Measurements from ENCODE around the gene VARS1. TPM values are rescaled to one million over a fixed set of nuclear protein-coding genes. Genes with fewer than 3 reads are reported as not detected.

Gene VARS1
- polyA plus RNA-seq, 2 of the 4 experiments (the other 2 are of a cell fraction), result 17.7 to 57.2 TPM

DNA sequence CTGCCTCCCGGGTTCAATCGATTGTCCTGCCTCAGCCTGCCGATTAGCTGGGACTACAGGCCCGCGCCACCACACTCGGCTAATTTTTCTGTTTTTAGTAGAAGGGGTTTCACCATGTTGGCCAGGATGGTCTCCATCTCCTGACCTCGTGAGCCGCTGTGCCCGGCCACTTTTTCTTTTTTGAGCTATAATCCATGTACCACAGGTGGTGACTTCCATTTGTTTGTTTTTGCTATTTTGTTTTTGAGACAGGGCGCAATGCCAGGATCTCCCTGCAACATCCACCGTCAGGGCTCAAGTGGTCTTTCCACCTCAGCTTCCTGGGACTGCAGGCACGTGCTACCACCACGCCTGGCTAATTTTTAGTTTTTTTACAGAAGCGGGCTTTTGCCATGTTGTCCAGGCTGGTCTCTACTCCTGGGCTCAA lies 40.5 kb upstream of the VARS1 start:
- H3K4me3 ChIP-seq, result peak overlapping the region; percentile 99
- peak overlapping the region; percentile 99 for H3K4me2 ChIP-seq
- POLR2A ChIA-PET, result interaction anchor here (1.0 to 2.1 kb wide), 2 partner anchors 9 to 136 kb away, joined by 9 to 11 read pairs; partner anchors contain the start of genes DXO and HSPA1B
- H3K9me3 ChIP-seq, result no peaks in the 10 kb centered on the region
- under 1% methylated on average over 14 of the region's 14 CpGs for WGBS (ENCODE audit: missing lambda C conversion rate)
- H3K4me1 ChIP-seq, result peaks cover 29% of the 10 kb centered on the region
- FAIRE-seq, result no peak
- CTCF ChIA-PET, result interaction anchor here (1.2 kb wide), 1 partner anchor 44 kb away, joined by 3 read pairs; no protein-coding TSS in a partner anchor
- peak overlapping the region; percentile 99 to 100 for H3K27ac ChIP-seq
- TF ChIP-seq SREBF2 (IDR thresholded peaks at IDR 0.05) (no peak), TP53 (CRISPR knock-in tag; IDR thresholded peaks at IDR 0.05) (no peak), MAFK (IDR thresholded peaks at IDR 0.05; ENCODE audit: partially characterized antibody) (no peak), FOSL2 (IDR thresholded peaks at IDR 0.05) (no peak), FOSL2 (CRISPR knock-in tag; IDR thresholded peaks at IDR 0.05) (no peak), RARB (CRISPR knock-in tag; IDR thresholded peaks at IDR 0.05) (no peak), ELK1 (IDR thresholded peaks at IDR 0.05; ENCODE audit: low read depth, low read length) (no peak), CHD4 (IDR thresholded peaks at IDR 0.05; ENCODE audit: borderline replicate concordance) (no peak)
- TF ChIP-seq, protein P1, sequence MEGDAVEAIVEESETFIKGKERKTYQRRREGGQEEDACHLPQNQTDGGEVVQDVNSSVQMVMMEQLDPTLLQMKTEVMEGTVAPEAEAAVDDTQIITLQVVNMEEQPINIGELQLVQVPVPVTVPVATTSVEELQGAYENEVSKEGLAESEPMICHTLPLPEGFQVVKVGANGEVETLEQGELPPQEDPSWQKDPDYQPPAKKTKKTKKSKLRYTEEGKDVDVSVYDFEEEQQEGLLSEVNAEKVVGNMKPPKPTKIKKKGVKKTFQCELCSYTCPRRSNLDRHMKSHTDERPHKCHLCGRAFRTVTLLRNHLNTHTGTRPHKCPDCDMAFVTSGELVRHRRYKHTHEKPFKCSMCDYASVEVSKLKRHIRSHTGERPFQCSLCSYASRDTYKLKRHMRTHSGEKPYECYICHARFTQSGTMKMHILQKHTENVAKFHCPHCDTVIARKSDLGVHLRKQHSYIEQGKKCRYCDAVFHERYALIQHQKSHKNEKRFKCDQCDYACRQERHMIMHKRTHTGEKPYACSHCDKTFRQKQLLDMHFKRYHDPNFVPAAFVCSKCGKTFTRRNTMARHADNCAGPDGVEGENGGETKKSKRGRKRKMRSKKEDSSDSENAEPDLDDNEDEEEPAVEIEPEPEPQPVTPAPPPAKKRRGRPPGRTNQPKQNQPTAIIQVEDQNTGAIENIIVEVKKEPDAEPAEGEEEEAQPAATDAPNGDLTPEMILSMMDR (IDR thresholded peaks at IDR 0.05), result no peak
- no peak for DNase-seq (ENCODE audit: low read depth in 1 of 2, low spot score in 1 of 2)
- no peak for ATAC-seq

GRCh38 chr6:31834367-31835250 lies 39.1 kb upstream of the VARS1 start:
- peaks cover 31% of the 10 kb centered on the region for H3K4me1 ChIP-seq
- ChIA-PET CTCF (no interaction called here), POLR2A (interaction anchor here (0.6 to 2.0 kb wide), 8 partner anchors 12 to 64 kb away, joined by 3 to 8 read pairs (median 4); partner anchors contain the start of genes HSPA1A, HSPA1L and NEU1)
- WGBS (ENCODE audit: missing lambda C conversion rate), result 2% methylated on average over 41 of the region's 59 CpGs
- peak overlapping the region; percentile 99 for H3K4me3 ChIP-seq
- DNase-seq (ENCODE audit: low read depth in 1 of 2, low spot score in 1 of 2) (peak; percentile 77 to 89), FAIRE-seq (no peak), ATAC-seq (peak; percentile 89 to 94)
- no peaks in the 10 kb centered on the region for H3K9me3 ChIP-seq
- peak overlapping the region; percentile 99 for H3K4me2 ChIP-seq
- peak overlapping the region; percentile 99 to 100 for H3K27ac ChIP-seq
- TF ChIP-seq HDAC2 (IDR thresholded peaks at IDR 0.05), result no peak
- no peak for TF ChIP-seq ZNF302 (CRISPR knock-in tag; IDR thresholded peaks at IDR 0.05)
- TF ChIP-seq POLR2A (IDR thresholded peaks at IDR 0.05; ENCODE audit: low read length), result peak; percentile 95
- no peak for TF ChIP-seq USF2 (IDR thresholded peaks at IDR 0.05)
- TF ChIP-seq CEBPB (IDR thresholded peaks at IDR 0.05), result peak in 1 of 2 experiments; percentile 27; a peak in 1 of 4 replicates
- peak; percentile 97 for TF ChIP-seq BCL3 (IDR thresholded peaks at IDR 0.05)
- no peak for TF ChIP-seq SREBF2 (IDR thresholded peaks at IDR 0.05)
- 0 out of 2 replicates have a peak, but pooled peaks have one; percentile 37 for TF ChIP-seq RARB (CRISPR knock-in tag; IDR thresholded peaks at IDR 0.05)
- no peak for TF ChIP-seq HOXB5 (CRISPR knock-in tag; IDR thresholded peaks at IDR 0.05)
- no peak for TF ChIP-seq CHD2 (IDR thresholded peaks at IDR 0.05; ENCODE audit: low read length, partially characterized antibody)
- TF ChIP-seq REST (IDR thresholded peaks at IDR 0.05), result no peak; the same call in 1 of the 2 replicates
- no peak for TF ChIP-seq KDM5A (IDR thresholded peaks at IDR 0.05)
- no peak for TF ChIP-seq NFE2L2 (conservative IDR thresholded peaks at IDR 0.05; ENCODE audit: low read length)
- TF ChIP-seq FOSB (CRISPR knock-in tag; IDR thresholded peaks at IDR 0.05), result no peak
- TF ChIP-seq RNF2 (IDR thresholded peaks at IDR 0.05; ENCODE audit: borderline replicate concordance, low read depth), result no peak
- TF ChIP-seq MYC (IDR thresholded peaks at IDR 0.05; ENCODE audit: borderline replicate concordance, low read length), result no peak
- TF ChIP-seq EHF (CRISPR knock-in tag; IDR thresholded peaks at IDR 0.05), result no peak
- no peak for TF ChIP-seq KDM1A (IDR thresholded peaks at IDR 0.05; ENCODE audit: low read depth)
- TF ChIP-seq GATA3 (IDR thresholded peaks at IDR 0.05; ENCODE audit: borderline replicate concordance), result no peak
- TF ChIP-seq JUN (IDR thresholded peaks at IDR 0.05), result peak; percentile 96 to 98

Measured in A549 (cell line).